HEK293 (cell line): ENCODE measurements around the gene EPHA6.

Experiments used
- CTCF ChIA-PET: fragments of 350-600 bp; formaldehyde crosslinking; extraction: SDS; loops from one replicate; lab custom pipeline; 2021; ENCODE audit warnings: antibody characterized with exemption; lab: Yijun Ruan, JAX
- POLR2A ChIA-PET: fragments of 300-600 bp; formaldehyde crosslinking; extraction: SDS; loops from one replicate; lab custom pipeline; 2020; ENCODE audit warnings: antibody characterized with exemption, inconsistent platforms; lab: Yijun Ruan, JAX
- H3K27ac ChIP-seq: fragments of 200-500 bp; sonication (Bioruptor generic); 2 replicates; pipeline ENCODE4 v1.5.1; 2014; ENCODE audit warnings: low read depth, low read length, control low read depth, inconsistent platforms; ENCODE audit errors: extremely low read depth
- H3K36me3 ChIP-seq, 2 experiments: fragments of 200-500 bp in 1 of 2; sonication (Bioruptor generic) in 1 of 2; 1 replicate in 1 of 2; 2 replicates in 1 of 2; pipeline ENCODE4 v1.5.1; 2014 to 2017; ENCODE audit warnings: inconsistent platforms in 2 of 2, low read length in 2 of 2; ENCODE audit not compliant: control insufficient read depth in 2 of 2, insufficient read depth in 1 of 2
- H3K4me1 ChIP-seq: fragments of 200-500 bp; sonication (Bioruptor generic); 2 replicates; pipeline ENCODE4 v1.5.1; 2014; ENCODE audit warnings: mild to moderate bottlenecking, low read length, inconsistent platforms; ENCODE audit not compliant: control insufficient read depth, insufficient read depth
- H3K4me3 ChIP-seq: 2 replicates; pipeline ENCODE4 v1.5.1; 2011; ENCODE audit warnings: low read depth, mild to moderate bottlenecking, control low read depth, low read length, moderate library complexity
- H3K9me3 ChIP-seq: fragments of 200-500 bp; sonication (Bioruptor generic); 2 replicates; pipeline ENCODE4 v1.5.1; 2014; ENCODE audit warnings: low read depth, low read length, inconsistent platforms; ENCODE audit not compliant: control insufficient read depth, insufficient read depth
- GLIS2 ChIP-seq: fragments of 450-650 bp; formaldehyde crosslinking; IDR thresholded peaks from 2 replicates; pipeline ENCODE4 v1.5.1; 2016; ENCODE audit warnings: missing biosample characterization, missing genetic modification characterization
- HOXC10 ChIP-seq: sonication (generic); formaldehyde crosslinking; IDR thresholded peaks from 2 replicates; pipeline ENCODE4 v1.8.1; 2023; ENCODE audit warnings: mild to moderate bottlenecking, missing genetic modification reagents
- KLF9 ChIP-seq: fragments of 450-650 bp; formaldehyde crosslinking; IDR thresholded peaks from 2 replicates; pipeline ENCODE4 v1.5.1; 2016; ENCODE audit warnings: missing biosample characterization, missing genetic modification characterization, low read depth
- MEIS1 ChIP-seq: sonication (generic); formaldehyde crosslinking; IDR thresholded peaks from 2 replicates; pipeline ENCODE4 v1.8.1; 2022; ENCODE audit warnings: missing genetic modification reagents, mild to moderate bottlenecking, borderline replicate concordance
- PRDM1 ChIP-seq: fragments of 450-650 bp; formaldehyde crosslinking; IDR thresholded peaks from 2 replicates; pipeline ENCODE4; 2016; ENCODE audit warnings: missing biosample characterization, missing genetic modification characterization
- ZBTB17 ChIP-seq: fragments of 450-650 bp; formaldehyde crosslinking; IDR thresholded peaks from 2 replicates; pipeline ENCODE4 v1.5.1; 2016; ENCODE audit warnings: missing biosample characterization, missing genetic modification characterization
- ZBTB21 ChIP-seq: fragments of 450-650 bp; formaldehyde crosslinking; IDR thresholded peaks from 2 replicates; pipeline ENCODE4 v1.5.1; 2017; ENCODE audit warnings: missing biosample characterization, missing genetic modification characterization
- ZBTB48 ChIP-seq: fragments of 450-650 bp; formaldehyde crosslinking; IDR thresholded peaks from 2 replicates; pipeline ENCODE4 v1.5.1; 2016; ENCODE audit warnings: missing biosample characterization, missing genetic modification characterization
- ZNF112 ChIP-seq: fragments of 450-650 bp; formaldehyde crosslinking; IDR thresholded peaks from 2 replicates; pipeline ENCODE4 v1.5.0; 2017; ENCODE audit warnings: missing biosample characterization, missing genetic modification characterization
- ZNF132 ChIP-seq: fragments of 450-650 bp; formaldehyde crosslinking; IDR thresholded peaks from 2 replicates; pipeline ENCODE4 v1.5.1; 2017; ENCODE audit warnings: missing biosample characterization, missing genetic modification characterization, borderline replicate concordance
- ZNF138 ChIP-seq: fragments of 450-650 bp; formaldehyde crosslinking; IDR thresholded peaks from 2 replicates; pipeline ENCODE4 v1.5.1; 2016; ENCODE audit warnings: missing biosample characterization, missing genetic modification characterization, borderline replicate concordance
- ZNF155 ChIP-seq: fragments of 450-650 bp; formaldehyde crosslinking; IDR thresholded peaks from 2 replicates; pipeline ENCODE4 v1.5.1; 2016; ENCODE audit warnings: missing biosample characterization, missing genetic modification characterization
- ZNF184 ChIP-seq: fragments of 450-650 bp; IDR thresholded peaks from 2 replicates; pipeline ENCODE4 v1.5.1; 2018; ENCODE audit warnings: missing biosample characterization, mild to moderate bottlenecking, missing genetic modification characterization
- ZNF221 ChIP-seq: fragments of 450-650 bp; formaldehyde crosslinking; IDR thresholded peaks from 2 replicates; pipeline ENCODE4 v1.5.1; 2017; ENCODE audit warnings: missing biosample characterization, missing genetic modification characterization, borderline replicate concordance
- ZNF248 ChIP-seq: fragments of 450-650 bp; formaldehyde crosslinking; IDR thresholded peaks from 2 replicates; pipeline ENCODE4 v1.5.1; 2017; ENCODE audit warnings: missing biosample characterization, missing genetic modification characterization
- ZNF311 ChIP-seq: fragments of 450-650 bp; formaldehyde crosslinking; IDR thresholded peaks from 2 replicates; pipeline ENCODE4 v1.5.1; 2017; ENCODE audit warnings: missing biosample characterization, missing genetic modification characterization, borderline replicate concordance
- ZNF341 ChIP-seq: fragments of 450-650 bp; formaldehyde crosslinking; IDR thresholded peaks from 2 replicates; pipeline ENCODE4; 2016; ENCODE audit warnings: low read depth, missing biosample characterization, missing genetic modification characterization
- ZNF350 ChIP-seq: fragments of 450-650 bp; formaldehyde crosslinking; IDR thresholded peaks from 2 replicates; pipeline ENCODE4 v1.5.0; 2017; ENCODE audit warnings: missing biosample characterization, mild to moderate bottlenecking, missing genetic modification characterization
- ZNF521 ChIP-seq: fragments of 450-650 bp; formaldehyde crosslinking; IDR thresholded peaks from 2 replicates; pipeline ENCODE4 v1.5.1; 2017; ENCODE audit warnings: missing biosample characterization, mild to moderate bottlenecking, missing genetic modification characterization
- ZNF664 ChIP-seq: fragments of 450-650 bp; formaldehyde crosslinking; IDR thresholded peaks from 2 replicates; pipeline ENCODE4 v1.5.1; 2016; ENCODE audit warnings: missing biosample characterization, missing genetic modification characterization
- ZNF747 ChIP-seq: fragments of 450-650 bp; formaldehyde crosslinking; IDR thresholded peaks from 2 replicates; pipeline ENCODE4 v1.5.1; 2016; ENCODE audit warnings: missing biosample characterization, missing genetic modification characterization
- ZNF768 ChIP-seq: fragments of 450-650 bp; formaldehyde crosslinking; IDR thresholded peaks from 2 replicates; pipeline ENCODE4 v1.5.1; 2018; ENCODE audit warnings: missing biosample characterization, mild to moderate bottlenecking, missing genetic modification characterization
- ZNF785 ChIP-seq: fragments of 450-650 bp; formaldehyde crosslinking; IDR thresholded peaks from 2 replicates; pipeline ENCODE4 v1.5.1; 2016; ENCODE audit warnings: missing biosample characterization, missing genetic modification characterization
- ZNF792 ChIP-seq: fragments of 450-650 bp; formaldehyde crosslinking; IDR thresholded peaks from 2 replicates; pipeline ENCODE4 v1.5.1; 2016; ENCODE audit warnings: missing biosample characterization, missing genetic modification characterization
- TF ChIP-seq, protein P1 (sequence below): fragments of 450-650 bp; formaldehyde crosslinking; IDR thresholded peaks from 2 replicates; pipeline ENCODE4 v1.5.1; 2017; ENCODE audit warnings: missing biosample characterization, missing genetic modification characterization
- TF ChIP-seq, protein P2 (sequence below): fragments of 450-650 bp; formaldehyde crosslinking; IDR thresholded peaks from 2 replicates; pipeline ENCODE4 v1.5.1; 2016; ENCODE audit warnings: missing biosample characterization, missing genetic modification characterization, low read depth
- TF ChIP-seq, protein P3 (sequence below): fragments of 450-650 bp; formaldehyde crosslinking; optimal IDR thresholded peaks from 2 replicates; pipeline ENCODE3; 2016; ENCODE audit warnings: missing biosample characterization, mild to moderate bottlenecking, missing genetic modification characterization
- TF ChIP-seq, protein P4 (sequence below): fragments of 450-650 bp; formaldehyde crosslinking; IDR thresholded peaks from 2 replicates; pipeline ENCODE4 v1.5.1; 2016; ENCODE audit warnings: missing biosample characterization, missing genetic modification characterization

The EPHA6 gene

DNA sequence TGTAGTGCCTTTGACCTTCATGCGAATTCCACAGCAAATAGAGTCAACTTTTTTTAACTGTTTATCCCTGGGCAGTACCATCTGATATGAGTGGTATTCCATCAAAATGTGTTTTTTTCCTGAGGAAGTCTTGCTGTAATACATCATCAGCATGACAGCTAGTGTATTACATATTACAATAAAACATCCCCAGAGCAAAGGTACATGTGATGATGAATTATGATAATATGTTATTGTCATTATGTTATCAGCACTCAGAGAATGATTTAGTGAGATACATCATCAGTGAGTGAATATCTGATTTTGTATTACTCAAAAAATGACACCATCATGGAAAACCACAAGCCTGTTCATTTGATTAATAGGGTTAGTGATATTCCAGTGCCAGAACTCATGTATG is 880.5 kb downstream of the EPHA6 start (continued):
- TF ChIP-seq ZNF132 (tag by site-specific recombination) = no peak

DNA sequence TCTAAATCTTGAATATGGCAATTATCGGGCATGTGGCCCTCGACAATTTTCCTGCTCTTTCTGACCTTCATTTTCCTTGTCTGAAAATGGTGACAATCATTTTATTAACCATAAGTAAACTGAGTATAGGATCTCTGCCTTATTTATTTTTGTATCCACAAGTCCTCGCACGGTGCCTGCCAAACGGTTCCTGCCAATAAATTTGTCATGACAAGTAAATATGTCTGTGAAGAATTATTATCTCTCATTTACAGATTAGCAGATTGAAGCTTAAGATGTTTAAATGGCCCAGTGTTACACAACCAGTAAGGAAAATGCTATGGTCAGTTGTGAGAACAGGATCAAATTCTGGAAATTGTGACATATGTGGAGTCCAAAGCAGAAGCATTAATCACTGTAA is 884.3 kb downstream of the EPHA6 start:
- CTCF ChIA-PET = no interaction called here
- H3K36me3 ChIP-seq = no peaks in the 10 kb centered on the region
- no peak for TF ChIP-seq ZNF521
- no peak for TF ChIP-seq PRDM1 (tag by site-specific recombination)
- no peak for TF ChIP-seq ZNF341
- TF ChIP-seq ZNF138 (tag by site-specific recombination) = no peak
- TF ChIP-seq ZNF664 (tag by site-specific recombination) = no peak
- TF ChIP-seq ZNF221 = no peak
- TF ChIP-seq ZNF792 (tag by site-specific recombination) = no peak
- TF ChIP-seq ZNF184 (tag by site-specific recombination) = no peak
- no peak for TF ChIP-seq HOXC10 (CRISPR knock-in tag)
- no peak for TF ChIP-seq GLIS2 (tag by site-specific recombination)
- TF ChIP-seq, protein P1, sequence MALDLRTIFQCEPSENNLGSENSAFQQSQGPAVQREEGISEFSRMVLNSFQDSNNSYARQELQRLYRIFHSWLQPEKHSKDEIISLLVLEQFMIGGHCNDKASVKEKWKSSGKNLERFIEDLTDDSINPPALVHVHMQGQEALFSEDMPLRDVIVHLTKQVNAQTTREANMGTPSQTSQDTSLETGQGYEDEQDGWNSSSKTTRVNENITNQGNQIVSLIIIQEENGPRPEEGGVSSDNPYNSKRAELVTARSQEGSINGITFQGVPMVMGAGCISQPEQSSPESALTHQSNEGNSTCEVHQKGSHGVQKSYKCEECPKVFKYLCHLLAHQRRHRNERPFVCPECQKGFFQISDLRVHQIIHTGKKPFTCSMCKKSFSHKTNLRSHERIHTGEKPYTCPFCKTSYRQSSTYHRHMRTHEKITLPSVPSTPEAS = no peak
- TF ChIP-seq MEIS1 = no peak
- no peak for TF ChIP-seq ZNF155
- no peak for TF ChIP-seq ZNF132 (tag by site-specific recombination)
- TF ChIP-seq, protein P2, sequence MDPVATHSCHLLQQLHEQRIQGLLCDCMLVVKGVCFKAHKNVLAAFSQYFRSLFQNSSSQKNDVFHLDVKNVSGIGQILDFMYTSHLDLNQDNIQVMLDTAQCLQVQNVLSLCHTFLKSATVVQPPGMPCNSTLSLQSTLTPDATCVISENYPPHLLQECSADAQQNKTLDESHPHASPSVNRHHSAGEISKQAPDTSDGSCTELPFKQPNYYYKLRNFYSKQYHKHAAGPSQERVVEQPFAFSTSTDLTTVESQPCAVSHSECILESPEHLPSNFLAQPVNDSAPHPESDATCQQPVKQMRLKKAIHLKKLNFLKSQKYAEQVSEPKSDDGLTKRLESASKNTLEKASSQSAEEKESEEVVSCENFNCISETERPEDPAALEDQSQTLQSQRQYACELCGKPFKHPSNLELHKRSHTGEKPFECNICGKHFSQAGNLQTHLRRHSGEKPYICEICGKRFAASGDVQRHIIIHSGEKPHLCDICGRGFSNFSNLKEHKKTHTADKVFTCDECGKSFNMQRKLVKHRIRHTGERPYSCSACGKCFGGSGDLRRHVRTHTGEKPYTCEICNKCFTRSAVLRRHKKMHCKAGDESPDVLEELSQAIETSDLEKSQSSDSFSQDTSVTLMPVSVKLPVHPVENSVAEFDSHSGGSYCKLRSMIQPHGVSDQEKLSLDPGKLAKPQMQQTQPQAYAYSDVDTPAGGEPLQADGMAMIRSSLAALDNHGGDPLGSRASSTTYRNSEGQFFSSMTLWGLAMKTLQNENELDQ (tag by site-specific recombination) = no peak
- TF ChIP-seq ZNF350 (tag by site-specific recombination) = no peak
- TF ChIP-seq ZBTB21 (tag by site-specific recombination) = no peak
- no peak for TF ChIP-seq ZNF785 (tag by site-specific recombination)
- no peak for TF ChIP-seq ZNF747
- TF ChIP-seq, all 188 proteins: peak for 0
- Histone ChIP-seq H3K4me1 (no peaks in the 10 kb centered on the region), H3K4me3 (no peak overlapping the region), H3K27ac (no peak overlapping the region), H3K9me3 (no peaks in the 10 kb centered on the region)
- POLR2A ChIA-PET = no interaction called here

DNA sequence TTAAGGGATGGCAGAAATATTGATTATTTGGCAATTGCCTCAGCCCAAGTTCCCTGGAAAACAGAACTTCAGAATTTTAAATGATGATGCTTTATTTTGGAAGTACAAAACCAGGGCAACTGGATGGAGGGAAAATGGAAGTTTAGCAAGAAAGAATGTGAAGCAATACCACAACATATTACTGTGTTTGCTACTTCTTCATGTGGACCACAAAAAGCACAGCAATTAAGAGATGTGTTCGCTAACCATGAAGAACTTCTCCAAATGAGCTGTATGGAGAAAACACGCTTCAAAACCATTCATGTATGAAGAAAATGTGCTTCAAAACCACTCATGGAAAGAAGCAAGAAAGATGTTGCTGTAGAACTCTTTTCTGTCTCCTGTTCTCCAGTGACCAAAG is 885.5 kb downstream of the EPHA6 start:
- CTCF ChIA-PET = no interaction called here
- POLR2A ChIA-PET = interaction anchor here (0.6 kb wide), 1 partner anchor 69 kb away, joined by 3 read pairs; no protein-coding TSS in a partner anchor
- Histone ChIP-seq H3K36me3 (no peaks in the 10 kb centered on the region), H3K4me3 (no peak overlapping the region)
- TF ChIP-seq ZNF248 = no peak
- TF ChIP-seq, all 188 proteins: peak for 0
- H3K27ac ChIP-seq = no peak overlapping the region
- H3K9me3 ChIP-seq = no peaks in the 10 kb centered on the region
- H3K4me1 ChIP-seq = no peaks in the 10 kb centered on the region

DNA sequence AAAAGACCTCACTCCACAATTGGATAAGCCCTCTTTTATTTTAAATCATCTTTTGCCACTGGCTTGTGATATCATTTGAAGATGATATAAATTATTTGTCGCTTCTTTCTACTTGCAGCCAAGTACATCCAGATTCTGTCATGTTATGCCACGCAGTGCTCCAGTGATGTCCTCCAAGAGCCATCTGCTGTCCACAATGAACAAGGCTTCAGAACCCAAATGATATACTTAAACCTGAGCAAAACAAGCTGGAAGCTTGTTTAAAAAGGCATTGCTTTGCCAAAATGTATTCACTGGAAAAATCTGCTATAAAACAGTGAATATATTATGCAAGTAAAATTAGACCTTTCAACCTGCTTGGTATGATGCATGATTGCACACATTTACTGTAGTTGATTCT is 891.4 kb downstream of the EPHA6 start:
- CTCF ChIA-PET = no interaction called here
- POLR2A ChIA-PET = no interaction called here
- Histone ChIP-seq H3K4me1 (no peaks in the 10 kb centered on the region), H3K9me3 (no peaks in the 10 kb centered on the region), H3K36me3 (no peaks in the 10 kb centered on the region), H3K27ac (no peak overlapping the region), H3K4me3 (no peak overlapping the region)
- no peak for TF ChIP-seq ZNF311 (tag by site-specific recombination)
- TF ChIP-seq, protein P3, sequence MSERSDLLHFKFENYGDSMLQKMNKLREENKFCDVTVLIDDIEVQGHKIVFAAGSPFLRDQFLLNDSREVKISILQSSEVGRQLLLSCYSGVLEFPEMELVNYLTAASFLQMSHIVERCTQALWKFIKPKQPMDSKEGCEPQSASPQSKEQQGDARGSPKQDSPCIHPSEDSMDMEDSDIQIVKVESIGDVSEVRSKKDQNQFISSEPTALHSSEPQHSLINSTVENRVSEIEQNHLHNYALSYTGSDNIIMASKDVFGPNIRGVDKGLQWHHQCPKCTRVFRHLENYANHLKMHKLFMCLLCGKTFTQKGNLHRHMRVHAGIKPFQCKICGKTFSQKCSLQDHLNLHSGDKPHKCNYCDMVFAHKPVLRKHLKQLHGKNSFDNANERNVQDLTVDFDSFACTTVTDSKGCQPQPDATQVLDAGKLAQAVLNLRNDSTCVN = no peak
- TF ChIP-seq, protein P4, sequence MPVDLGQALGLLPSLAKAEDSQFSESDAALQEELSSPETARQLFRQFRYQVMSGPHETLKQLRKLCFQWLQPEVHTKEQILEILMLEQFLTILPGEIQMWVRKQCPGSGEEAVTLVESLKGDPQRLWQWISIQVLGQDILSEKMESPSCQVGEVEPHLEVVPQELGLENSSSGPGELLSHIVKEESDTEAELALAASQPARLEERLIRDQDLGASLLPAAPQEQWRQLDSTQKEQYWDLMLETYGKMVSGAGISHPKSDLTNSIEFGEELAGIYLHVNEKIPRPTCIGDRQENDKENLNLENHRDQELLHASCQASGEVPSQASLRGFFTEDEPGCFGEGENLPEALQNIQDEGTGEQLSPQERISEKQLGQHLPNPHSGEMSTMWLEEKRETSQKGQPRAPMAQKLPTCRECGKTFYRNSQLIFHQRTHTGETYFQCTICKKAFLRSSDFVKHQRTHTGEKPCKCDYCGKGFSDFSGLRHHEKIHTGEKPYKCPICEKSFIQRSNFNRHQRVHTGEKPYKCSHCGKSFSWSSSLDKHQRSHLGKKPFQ = no peak
- TF ChIP-seq ZNF112 (tag by site-specific recombination) = no peak
- no peak for TF ChIP-seq ZBTB48 (tag by site-specific recombination)
- no peak for TF ChIP-seq ZBTB17
- no peak for TF ChIP-seq KLF9
- no peak for TF ChIP-seq ZNF768 (tag by site-specific recombination)
